Colonic mucosa (tissue), 4 donors: ENCODE measurements around the gene PRAC2. TPM values are rescaled to one million over a fixed set of nuclear protein-coding genes. Genes with fewer than 3 reads are reported as not detected.

Experiments used
- DNase-seq: peaks from one replicate; pipeline ENCODE4 v3.0.0-alpha.2; 2020
- H3K27ac ChIP-seq: fragments of 200-600 bp; one replicate; pipeline ENCODE4 v1.8.0; 2021
- H3K27me3 ChIP-seq: fragments of 200-600 bp; one replicate; pipeline ENCODE4 v1.8.0; 2021
- H3K36me3 ChIP-seq: fragments of 200-600 bp; one replicate; pipeline ENCODE4 v1.8.0; 2021
- H3K4me1 ChIP-seq: fragments of 200-600 bp; one replicate; pipeline ENCODE4 v1.8.0; 2021; ENCODE audit warnings: mild to moderate bottlenecking
- H3K4me3 ChIP-seq: fragments of 200-600 bp; one replicate; pipeline ENCODE4 v1.8.0; 2021
- H3K9ac ChIP-seq, 2 donors: one replicate each; pipeline ENCODE4 v1.7.0; 2013; ENCODE audit warnings: control low read depth in 2 of 2, low read depth in 2 of 2, low read length in 2 of 2
- H3K9me3 ChIP-seq: fragments of 200-600 bp; one replicate; pipeline ENCODE4 v1.8.0; 2021
- CTCF ChIP-seq: fragments of 200-600 bp; IDR thresholded peaks from one replicate; pipeline ENCODE4 v1.8.0; 2022; ENCODE audit warnings: antibody characterized with exemption, mild to moderate bottlenecking
- intact Hi-C: fragments of 100-400 bp; cut with DNase I; formaldehyde crosslinking; loops from one replicate; pipeline ENCODE4 v1.14.1; 2022
- total RNA-seq, 2 donors: library from RNA; stranded (reverse); fragmentation: NEBNext Ultra II Directional in 1 of 2; extraction: Animal tissue kit (Norgen Biotek cat#: 25700) in 1 of 2; gene quantifications; one replicate each; pipeline ENCODE4 v1.2.1, GENCODE V29; 2021
- donor health status: healthy.
- donor health status: DM: no; HTN: no; CAD: no.
- donor health status: DM: no; HTN: no; CAD: no.

The PRAC2 gene
- total RNA-seq, 2 donors from 2014 or later: 12.9 to 19.4 TPM

GRCh38 chr17:48747445-48748363 lies 24.7 kb downstream of the PRAC2 start:
- no peak for DNase-seq
- H3K4me3 ChIP-seq: no peak overlapping the region
- H3K9ac ChIP-seq: no peak overlapping the region
- no peak for TF ChIP-seq CTCF
- H3K36me3 ChIP-seq: no peaks in the 10 kb centered on the region
- no peaks in the 10 kb centered on the region for H3K9me3 ChIP-seq
- H3K27me3 ChIP-seq: peaks cover 48% of the 10 kb centered on the region
- H3K4me1 ChIP-seq: no peaks in the 10 kb centered on the region
- intact Hi-C loops: no loop called here
- H3K27ac ChIP-seq: no peak overlapping the region

DNA sequence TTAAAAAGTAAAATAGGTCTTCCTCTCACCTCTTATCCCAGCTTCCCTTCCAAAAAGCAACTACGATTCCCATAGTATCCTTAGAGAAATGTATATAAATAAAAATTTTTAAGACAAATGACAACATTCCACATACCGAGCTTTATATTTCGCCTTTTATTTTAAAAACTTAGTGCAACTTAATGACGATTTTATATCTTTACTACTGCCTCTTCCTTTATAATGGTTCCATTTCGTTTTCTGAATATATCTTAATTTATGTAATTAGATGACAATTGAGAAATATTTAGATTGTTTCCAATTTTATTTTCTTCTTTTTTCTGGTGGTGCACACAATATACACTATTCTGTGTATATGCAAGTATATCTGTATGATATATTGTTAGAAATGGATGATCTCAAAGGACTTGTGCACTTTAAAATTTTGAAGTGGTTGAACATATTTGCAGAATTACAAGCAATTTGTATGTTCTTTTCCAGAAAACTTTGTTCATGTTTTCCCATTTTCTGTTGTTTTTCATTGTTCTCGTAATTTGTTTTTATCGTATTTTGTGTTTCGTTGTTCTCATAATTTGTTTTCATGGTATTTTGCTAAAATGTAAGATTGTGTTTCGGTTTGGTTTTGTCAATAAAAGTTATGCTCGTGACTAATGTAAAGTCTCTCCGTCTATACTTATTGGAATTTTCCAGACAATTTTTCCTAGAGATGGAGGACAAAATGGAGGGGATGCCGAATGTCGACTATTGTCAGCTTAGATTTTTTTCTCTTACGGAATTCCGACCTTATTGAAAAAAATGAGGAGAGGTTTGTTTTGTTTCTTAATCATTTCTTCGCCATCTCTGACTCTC lies 26.0 kb downstream of the PRAC2 start:
- Histone ChIP-seq H3K4me3 (no peak overlapping the region), H3K36me3 (no peaks in the 10 kb centered on the region), H3K27me3 (peaks cover 57% of the 10 kb centered on the region), H3K4me1 (no peaks in the 10 kb centered on the region), H3K27ac (no peak overlapping the region), H3K9me3 (no peaks in the 10 kb centered on the region), H3K9ac (no peak overlapping the region)
- no peak for TF ChIP-seq CTCF
- no peak for DNase-seq
- intact Hi-C loops: no loop called here

DNA sequence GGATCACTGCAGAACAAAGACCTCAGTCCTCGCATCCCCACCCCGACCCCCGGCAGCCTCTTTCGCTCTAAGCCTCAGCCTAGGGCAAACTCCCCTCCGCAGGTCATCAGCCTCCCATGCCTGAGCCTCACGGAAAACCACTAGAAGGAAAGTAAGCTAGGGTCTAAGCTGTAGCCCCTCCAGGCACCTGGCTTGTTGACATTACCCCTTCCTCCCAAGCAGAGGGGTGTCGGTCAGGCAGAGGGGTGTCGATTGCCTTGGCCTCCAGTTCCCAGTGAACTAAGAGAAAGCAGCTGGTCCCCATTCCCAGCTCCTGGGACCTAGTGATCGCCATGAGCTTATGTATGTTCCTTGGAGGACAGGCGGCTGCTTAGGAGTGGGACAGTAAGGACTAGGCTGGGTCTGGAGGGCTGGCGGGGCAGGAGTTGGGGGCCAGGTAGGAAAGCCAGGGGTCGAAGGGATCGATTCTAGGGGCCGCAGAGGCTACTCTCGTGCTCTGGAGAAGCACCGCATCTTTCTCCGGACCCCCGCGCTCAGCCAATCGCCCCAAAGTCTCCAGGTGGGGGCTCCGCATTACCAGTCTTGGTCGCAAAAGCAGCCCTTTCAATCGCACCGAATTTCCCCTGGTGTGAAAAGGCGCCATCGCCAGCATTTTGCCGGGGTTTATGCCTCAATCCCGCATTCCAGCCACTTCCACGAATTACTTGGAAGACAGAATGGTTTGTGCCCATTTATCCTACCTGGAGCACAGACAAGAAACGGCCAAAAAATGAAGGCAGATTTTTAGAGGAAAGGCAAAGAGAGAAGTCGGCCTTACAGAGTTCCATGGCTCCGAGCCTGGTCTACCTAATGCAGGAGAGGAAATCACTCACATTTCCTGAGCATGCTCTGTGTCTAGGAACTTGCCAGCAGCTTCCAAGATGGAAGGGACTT lies 26.9 kb downstream of the PRAC2 start:
- Histone ChIP-seq H3K4me1 (no peaks in the 10 kb centered on the region), H3K9me3 (no peaks in the 10 kb centered on the region), H3K27me3 (peaks cover 67% of the 10 kb centered on the region), H3K9ac (no peak overlapping the region), H3K27ac (no peak overlapping the region), H3K4me3 (no peak overlapping the region), H3K36me3 (no peaks in the 10 kb centered on the region)
- no peak for TF ChIP-seq CTCF
- no peak for DNase-seq
- intact Hi-C loops: no loop called here

- Histone ChIP-seq H3K4me1 (no peaks in the 10 kb centered on the region), H3K27me3 (peaks cover 71% of the 10 kb centered on the region), H3K9ac (no peak overlapping the region), H3K27ac (no peak overlapping the region), H3K9me3 (no peaks in the 10 kb centered on the region), H3K4me3 (no peak overlapping the region), H3K36me3 (no peaks in the 10 kb centered on the region)
- TF ChIP-seq CTCF: no peak
- no peak for DNase-seq
- intact Hi-C loops: no loop called here
Observed at GRCh38 chr17:48751172-48751571, 28.2 kb downstream of the PRAC2 start.
